Neural progenitor cell (in vitro differentiated cells): ENCODE results near the gene APLP1. TPM values are rescaled to one million over a fixed set of nuclear protein-coding genes. Genes with fewer than 3 reads are reported as not detected.

Experiments
- DNase-seq: peaks from one replicate; pipeline ENCODE4 v3.0.0-alpha.2; 2016; ENCODE audit warnings: low spot score
- H2AFZ ChIP-seq: fragments of 200-600 bp; sonication (generic); replicated peaks from 2 replicates; pipeline ENCODE4 v1.6.1; 2016; ENCODE audit warnings: antibody characterized with exemption
- H3F3A ChIP-seq: fragments of 200-600 bp; sonication (generic); 2 replicates; pipeline ENCODE4 v1.6.1; 2016; ENCODE audit warnings: antibody characterized with exemption, low read depth
- H3K27ac ChIP-seq: fragments of 200-600 bp; sonication (generic); 2 replicates; pipeline ENCODE4 v1.5.1; 2016; ENCODE audit warnings: mild to moderate bottlenecking
- H3K27me3 ChIP-seq: fragments of 200-600 bp; sonication (generic); 2 replicates; pipeline ENCODE4 v1.6.1; 2016; ENCODE audit warnings: mild to moderate bottlenecking, moderate library complexity
- H3K36me3 ChIP-seq: fragments of 200-600 bp; sonication (generic); 2 replicates; pipeline ENCODE4 v1.5.1; 2016
- H3K4me1 ChIP-seq: fragments of 200-600 bp; sonication (generic); 2 replicates; pipeline ENCODE4 v1.6.1; 2016; ENCODE audit warnings: mixed run types
- H3K4me2 ChIP-seq: fragments of 200-600 bp; sonication (generic); 2 replicates; pipeline ENCODE4 v1.6.1; 2016
- H3K4me3 ChIP-seq: fragments of 200-600 bp; sonication (generic); 2 replicates; pipeline ENCODE4 v1.5.1; 2016
- H3K79me2 ChIP-seq: fragments of 200-600 bp; sonication (generic); 2 replicates; pipeline ENCODE4 v1.6.1; 2016; ENCODE audit warnings: low read depth
- H3K9ac ChIP-seq: fragments of 200-600 bp; sonication (generic); 2 replicates; pipeline ENCODE4 v1.6.1; 2016
- H3K9me3 ChIP-seq: fragments of 200-600 bp; sonication (generic); 2 replicates; pipeline ENCODE4 v1.5.1; 2016; ENCODE audit warnings: low read depth
- H4K20me1 ChIP-seq: fragments of 200-600 bp; sonication (generic); 2 replicates; pipeline ENCODE4 v1.6.1; 2016; ENCODE audit warnings: low read depth
- H3K27ac Mint-ChIP-seq: 3 replicates; pipeline ENCODE4 v1.8.0; 2021; ENCODE audit warnings: mixed read lengths
- H3K27me3 Mint-ChIP-seq: 2 replicates; pipeline ENCODE4 v1.8.0; 2022; ENCODE audit warnings: low read depth, mild to moderate bottlenecking, inconsistent platforms, moderate library complexity, mixed read lengths; ENCODE audit not compliant: insufficient read depth
- H3K36me3 Mint-ChIP-seq: 3 replicates; pipeline ENCODE4 v1.8.0; 2021; ENCODE audit warnings: mixed read lengths
- H3K4me1 Mint-ChIP-seq: 3 replicates; pipeline ENCODE4 v1.8.0; 2021; ENCODE audit warnings: mixed read lengths
- H3K4me3 Mint-ChIP-seq: 3 replicates; pipeline ENCODE4 v1.8.0; 2021; ENCODE audit warnings: mild to moderate bottlenecking, moderate library complexity, mixed read lengths
- H3K9me3 Mint-ChIP-seq: 3 replicates; pipeline ENCODE4 v1.8.0; 2020; ENCODE audit warnings: mixed read lengths
- CTCF ChIP-seq: fragments of 200-600 bp; sonication (generic); IDR thresholded peaks from 2 replicates; pipeline ENCODE4 v1.5.1; 2017; ENCODE audit warnings: antibody characterized with exemption, mild to moderate bottlenecking
- EZH2 ChIP-seq: fragments of 200-600 bp; sonication (generic); IDR thresholded peaks from 2 replicates; pipeline ENCODE4 v1.6.1; 2017; ENCODE audit warnings: antibody characterized with exemption, mild to moderate bottlenecking, moderate library complexity
- EZH2phosphoT487 ChIP-seq: fragments of 200-600 bp; sonication (generic); IDR thresholded peaks from 2 replicates; pipeline ENCODE4 v1.6.1; 2017; ENCODE audit warnings: antibody characterized with exemption
- total RNA-seq: library from RNA; depleted of rRNA; stranded (reverse); fragments of >200 nt; gene quantifications from 2 replicates; pipeline ENCODE4 v1.2.3, GENCODE V29; 2015; ENCODE audit warnings: low replicate concordance

The APLP1 gene
- total RNA-seq, 1 donor from 2014 or later, result 89.5 TPM

GRCh38 chr19:35885225-35885738, 16.9 kb downstream of the APLP1 start:
- no peaks in the 10 kb centered on the region for H4K20me1 ChIP-seq
- no peaks in the 10 kb centered on the region for H3K36me3 ChIP-seq
- no peaks in the 10 kb centered on the region for H3K4me1 Mint-ChIP-seq
- H3K79me2 ChIP-seq, result no peaks in the 10 kb centered on the region
- H3K4me1 ChIP-seq, result no peaks in the 10 kb centered on the region
- no peak overlapping the region for H3K9ac ChIP-seq
- no peaks in the 10 kb centered on the region for H3K9me3 Mint-ChIP-seq
- no peak overlapping the region for H3K4me3 ChIP-seq
- no peak overlapping the region for H2AFZ ChIP-seq
- H3K36me3 Mint-ChIP-seq, result peaks cover 17% of the 10 kb centered on the region
- no peaks in the 10 kb centered on the region for H3K9me3 ChIP-seq
- H3K27me3 Mint-ChIP-seq, result peaks cover 5% of the 10 kb centered on the region
- no peak overlapping the region for H3K4me3 Mint-ChIP-seq
- H3K27ac Mint-ChIP-seq, result no peak overlapping the region
- H3K27ac ChIP-seq, result no peak overlapping the region
- TF ChIP-seq CTCF (no peak), EZH2 (no peak), EZH2phosphoT487 (no peak)
- H3F3A ChIP-seq, result no peaks in the 10 kb centered on the region
- H3K4me2 ChIP-seq, result no peak overlapping the region
- H3K27me3 ChIP-seq, result no peaks in the 10 kb centered on the region
- no peak for DNase-seq

- H3K4me2 ChIP-seq, result no peak overlapping the region
- no peaks in the 10 kb centered on the region for H3K79me2 ChIP-seq
- no peaks in the 10 kb centered on the region for H3K27me3 ChIP-seq
- no peaks in the 10 kb centered on the region for H3K36me3 ChIP-seq
- no peaks in the 10 kb centered on the region for H3K9me3 Mint-ChIP-seq
- no peak for DNase-seq
- no peaks in the 10 kb centered on the region for H3K4me1 Mint-ChIP-seq
- H3K4me3 Mint-ChIP-seq, result no peak overlapping the region
- no peaks in the 10 kb centered on the region for H3K9me3 ChIP-seq
- H3K27ac Mint-ChIP-seq, result no peak overlapping the region
- H4K20me1 ChIP-seq, result no peaks in the 10 kb centered on the region
- H3K4me1 ChIP-seq, result no peaks in the 10 kb centered on the region
- H3F3A ChIP-seq, result no peaks in the 10 kb centered on the region
- no peak overlapping the region for H3K27ac ChIP-seq
- no peak overlapping the region for H2AFZ ChIP-seq
- TF ChIP-seq EZH2phosphoT487 (no peak), CTCF (no peak), EZH2 (no peak)
- H3K4me3 ChIP-seq, result no peak overlapping the region
- H3K36me3 Mint-ChIP-seq, result peaks cover 17% of the 10 kb centered on the region
- H3K27me3 Mint-ChIP-seq, result peaks cover 5% of the 10 kb centered on the region
- no peak overlapping the region for H3K9ac ChIP-seq
These were observed 17.5 kb downstream of the APLP1 start for GRCh38 chr19:35885904-35886303.

- peaks cover 2% of the 10 kb centered on the region for H3K27me3 Mint-ChIP-seq
- Histone ChIP-seq H3K9ac (no peak overlapping the region), H3K4me2 (no peak overlapping the region), H3K4me1 (no peaks in the 10 kb centered on the region), H3K27ac (no peak overlapping the region), H3K27me3 (no peaks in the 10 kb centered on the region), H3K36me3 (no peaks in the 10 kb centered on the region), H3K9me3 (no peaks in the 10 kb centered on the region), H3F3A (no peaks in the 10 kb centered on the region), H3K4me3 (no peak overlapping the region), H4K20me1 (no peaks in the 10 kb centered on the region), H3K79me2 (no peaks in the 10 kb centered on the region), H2AFZ (no peak overlapping the region)
- H3K27ac Mint-ChIP-seq, result no peak overlapping the region
- no peaks in the 10 kb centered on the region for H3K9me3 Mint-ChIP-seq
- DNase-seq, result no peak
- peaks cover 17% of the 10 kb centered on the region for H3K36me3 Mint-ChIP-seq
- TF ChIP-seq CTCF (no peak), EZH2 (no peak), EZH2phosphoT487 (no peak)
- no peak overlapping the region for H3K4me3 Mint-ChIP-seq
- H3K4me1 Mint-ChIP-seq, result no peaks in the 10 kb centered on the region
These were observed 18.8 kb downstream of the APLP1 start for GRCh38 chr19:35887197-35887596.
